Brain microvascular endothelial cell (primary cell): Measurements from ENCODE around the gene SASS6.

Experiments used
- DNase-seq: peaks from one replicate; pipeline ENCODE4 v3.0.0-alpha.2; 2020
- H3K27ac ChIP-seq: fragments of 250-450 bp; sonication (Bioruptor Pico); 2 replicates; pipeline ENCODE4 v1.5.1; 2020; ENCODE audit warnings: mild to moderate bottlenecking, moderate library complexity
- H3K27me3 ChIP-seq: fragments of 250-450 bp; sonication (Bioruptor Pico); replicated peaks from 2 replicates; pipeline ENCODE4 v1.5.1; 2020; ENCODE audit warnings: mild to moderate bottlenecking
- H3K36me3 ChIP-seq: fragments of 250-450 bp; sonication (Bioruptor Pico); replicated peaks from 2 replicates; pipeline ENCODE4 v1.5.1; 2020; ENCODE audit warnings: mild to moderate bottlenecking
- H3K4me3 ChIP-seq: 2 replicates; pipeline ENCODE4 v1.5.1; 2011; ENCODE audit warnings: low read depth, mild to moderate bottlenecking, control low read depth, low read length, moderate library complexity
- CTCF ChIP-seq: IDR thresholded peaks from 2 replicates; pipeline ENCODE4 v1.5.1; 2011; ENCODE audit warnings: low read depth, mild to moderate bottlenecking, moderate library complexity, low read length, control low read depth, inconsistent platforms; ENCODE audit errors: missing control alignments
- in situ Hi-C: cut with HindIII; loops from 2 replicates; pipeline ENCODE4 v1.10.0; 2017; ENCODE audit warnings: low sequenced_read_pairs, low pct_ligation_motif_present

SASS6 gene

GRCh38 chr1:100132566-100133477 is at the start of gene SASS6, which contains the start of gene TRMT13:
Gene SASS6 (minus strand): TSS chr1:100132930. CDS start chr1:100132814, 116 bp downstream.
Gene TRMT13 (plus strand): TSS chr1:100133163. CDS start chr1:100133169, 6 bp downstream.
- H3K36me3 ChIP-seq = peaks cover under 1% of the 10 kb centered on the region
- H3K27me3 ChIP-seq = no peaks in the 10 kb centered on the region
- peak; percentile 99 for DNase-seq
- H3K27ac ChIP-seq = peak within 1 kb of the TSS; percentile 92
- TF ChIP-seq CTCF = no peak
- H3K4me3 ChIP-seq = peak within 1 kb of the TSS; percentile 100
- in situ Hi-C loops = no loop called here

- no peak for TF ChIP-seq CTCF
- in situ Hi-C loops = no loop called here
- H3K4me3 ChIP-seq = no peak within 1 kb of the TSS
- no peaks in the 10 kb centered on the region for H3K36me3 ChIP-seq
- H3K27ac ChIP-seq = no peak within 1 kb of the TSS
- H3K27me3 ChIP-seq = no peaks in the 10 kb centered on the region
- DNase-seq = peak; percentile 4
Observed at GRCh38 chr1:100178091-100178490, 45.4 kb upstream of the SASS6 start, which contains the start of gene LRRC39. Gene LRRC39 (minus strand): TSS chr1:100178256. CDS start chr1:100168516, 9,740 bp downstream.

GRCh38 chr1:100177295-100178041 is 44.7 kb upstream of the SASS6 start:
- no peak for DNase-seq
- Histone ChIP-seq H3K36me3 (no peaks in the 10 kb centered on the region), H3K27ac (no peak overlapping the region), H3K4me3 (no peak overlapping the region), H3K27me3 (no peaks in the 10 kb centered on the region)
- in situ Hi-C loops = no loop called here
- no peak for TF ChIP-seq CTCF

- no peak for DNase-seq
- in situ Hi-C loops = no loop called here
- Histone ChIP-seq H3K36me3 (no peaks in the 10 kb centered on the region), H3K27me3 (no peaks in the 10 kb centered on the region), H3K4me3 (no peak overlapping the region), H3K27ac (no peak overlapping the region)
- no peak for TF ChIP-seq CTCF
Observed at GRCh38 chr1:100168051-100168450, 35.3 kb upstream of the SASS6 start.

GRCh38 chr1:100164702-100165101 is 32.0 kb upstream of the SASS6 start:
- H3K27ac ChIP-seq = no peak overlapping the region
- H3K36me3 ChIP-seq = no peaks in the 10 kb centered on the region
- H3K27me3 ChIP-seq = no peaks in the 10 kb centered on the region
- TF ChIP-seq CTCF = no peak
- no peak overlapping the region for H3K4me3 ChIP-seq
- no peak for DNase-seq
- in situ Hi-C loops = no loop called here
